AG04450 (cell line): ENCODE measurements around the gene ARNT2. TPM values are rescaled to one million over a fixed set of nuclear protein-coding genes. Genes with fewer than 3 reads are reported as not detected.

Experiments used
- CTCF ChIA-PET: fragments of 300-600, 350-600 bp; formaldehyde crosslinking; extraction: SDS; loops from one replicate; lab custom pipeline; 2022; ENCODE audit warnings: antibody characterized with exemption, inconsistent platforms; lab: Charles Lee
- POLR2A ChIA-PET: fragments of 350-600 bp; formaldehyde crosslinking; extraction: SDS; loops from one replicate; lab custom pipeline; 2021; ENCODE audit warnings: antibody characterized with exemption, inconsistent platforms; lab: Yijun Ruan, JAX
- DNase-seq: peaks from one replicate; pipeline ENCODE4 v3.0.0-alpha.2; 2011; ENCODE audit warnings: low read depth, low spot score
- H3K27ac ChIP-seq: one replicate; pipeline ENCODE4 v1.5.1; 2012; ENCODE audit warnings: low read depth, low read length, control low read depth
- H3K27me3 ChIP-seq: one replicate; pipeline ENCODE4 v1.6.0; 2012; ENCODE audit warnings: low read length; ENCODE audit not compliant: control insufficient read depth, insufficient read depth
- H3K4me3 ChIP-seq: 2 replicates; pipeline ENCODE4 v1.5.1; 2011; ENCODE audit warnings: mild to moderate bottlenecking, low read depth, low read length, control low read depth
- H3K9me3 ChIP-seq: 2 replicates; pipeline ENCODE4 v1.5.1; 2012; ENCODE audit warnings: low read length; ENCODE audit not compliant: control insufficient read depth, insufficient read depth
- CTCF ChIP-seq: IDR thresholded peaks from 2 replicates; pipeline ENCODE4 v1.5.1; 2011; ENCODE audit warnings: low read depth, low read length, control low read depth, inconsistent platforms
- polyA plus RNA-seq: library from polyadenylated mRNA; depleted of rRNA; stranded (reverse); fragments of >200 nt; gene quantifications from 2 replicates; pipeline ENCODE4 v1.2.3, GENCODE V29; 2011

Gene ARNT2
- polyA plus RNA-seq, 1 experiment, result 36.8 TPM

- H3K27me3 ChIP-seq, result peaks cover 20% of the 10 kb centered on the region
- no peak overlapping the region for H3K4me3 ChIP-seq
- no peaks in the 10 kb centered on the region for H3K9me3 ChIP-seq
- ChIA-PET CTCF (no interaction called here), POLR2A (no interaction called here)
- TF ChIP-seq CTCF, result no peak
- no peak for DNase-seq
- H3K27ac ChIP-seq, result no peak overlapping the region
Measured at GRCh38 chr15:80375968-80376891, 28.0 kb upstream of the ARNT2 start.

- no peak for DNase-seq
- CTCF ChIA-PET, result no interaction called here
- Histone ChIP-seq H3K27me3 (peaks cover 20% of the 10 kb centered on the region), H3K27ac (no peak overlapping the region), H3K9me3 (no peaks in the 10 kb centered on the region), H3K4me3 (no peak overlapping the region)
- TF ChIP-seq CTCF, result no peak
- POLR2A ChIA-PET, result no interaction called here
Measured at GRCh38 chr15:80379693-80380092, 24.5 kb upstream of the ARNT2 start.

GRCh38 chr15:80380154-80380553 lies 24.0 kb upstream of the ARNT2 start:
- Histone ChIP-seq H3K4me3 (no peak overlapping the region), H3K27me3 (peaks cover 20% of the 10 kb centered on the region), H3K27ac (no peak overlapping the region), H3K9me3 (no peaks in the 10 kb centered on the region)
- ChIA-PET CTCF (no interaction called here), POLR2A (no interaction called here)
- DNase-seq, result no peak
- TF ChIP-seq CTCF, result no peak

GRCh38 chr15:80382285-80382684 lies 21.9 kb upstream of the ARNT2 start:
- H3K4me3 ChIP-seq, result no peak overlapping the region
- peaks cover 18% of the 10 kb centered on the region for H3K27me3 ChIP-seq
- no peaks in the 10 kb centered on the region for H3K9me3 ChIP-seq
- TF ChIP-seq CTCF, result no peak
- ChIA-PET POLR2A (no interaction called here), CTCF (no interaction called here)
- DNase-seq, result no peak
- H3K27ac ChIP-seq, result no peak overlapping the region

- Histone ChIP-seq H3K27me3 (peaks cover 16% of the 10 kb centered on the region), H3K27ac (no peak overlapping the region), H3K4me3 (no peak overlapping the region), H3K9me3 (no peaks in the 10 kb centered on the region)
- ChIA-PET CTCF (no interaction called here), POLR2A (interaction anchor here (0.6 kb wide), 1 partner anchor 17 kb away, joined by 3 read pairs; no protein-coding TSS in a partner anchor)
- no peak for DNase-seq
- TF ChIP-seq CTCF, result no peak
Measured at GRCh38 chr15:80384432-80384831, 19.8 kb upstream of the ARNT2 start.
